Astrocyte of the spinal cord (primary cell): ENCODE measurements around the gene MDC1.
"Not testable (repeated sequence)": the region's sequence is repeated elsewhere in the genome, so short reads cannot be mapped to it uniquely, and the experiment has no call there.

Experiments
- DNase-seq: peaks from one replicate; pipeline ENCODE4 v3.0.0; 2011; ENCODE audit warnings: low read depth, low spot score
- H3K4me3 ChIP-seq: 2 replicates; pipeline ENCODE4 v1.5.1; 2011; ENCODE audit warnings: low read depth, mild to moderate bottlenecking, low read length, moderate library complexity
- in situ Hi-C: cut with HindIII; loops from 2 replicates; pipeline ENCODE4 v1.10.0; 2017; ENCODE audit warnings: low sequenced_read_pairs
- TF ChIP-seq, protein P1 (sequence below): IDR thresholded peaks from 2 replicates; pipeline ENCODE4 v1.5.1; 2012; ENCODE audit warnings: low read depth, mild to moderate bottlenecking, low read length, inconsistent platforms

Gene MDC1, protein sequence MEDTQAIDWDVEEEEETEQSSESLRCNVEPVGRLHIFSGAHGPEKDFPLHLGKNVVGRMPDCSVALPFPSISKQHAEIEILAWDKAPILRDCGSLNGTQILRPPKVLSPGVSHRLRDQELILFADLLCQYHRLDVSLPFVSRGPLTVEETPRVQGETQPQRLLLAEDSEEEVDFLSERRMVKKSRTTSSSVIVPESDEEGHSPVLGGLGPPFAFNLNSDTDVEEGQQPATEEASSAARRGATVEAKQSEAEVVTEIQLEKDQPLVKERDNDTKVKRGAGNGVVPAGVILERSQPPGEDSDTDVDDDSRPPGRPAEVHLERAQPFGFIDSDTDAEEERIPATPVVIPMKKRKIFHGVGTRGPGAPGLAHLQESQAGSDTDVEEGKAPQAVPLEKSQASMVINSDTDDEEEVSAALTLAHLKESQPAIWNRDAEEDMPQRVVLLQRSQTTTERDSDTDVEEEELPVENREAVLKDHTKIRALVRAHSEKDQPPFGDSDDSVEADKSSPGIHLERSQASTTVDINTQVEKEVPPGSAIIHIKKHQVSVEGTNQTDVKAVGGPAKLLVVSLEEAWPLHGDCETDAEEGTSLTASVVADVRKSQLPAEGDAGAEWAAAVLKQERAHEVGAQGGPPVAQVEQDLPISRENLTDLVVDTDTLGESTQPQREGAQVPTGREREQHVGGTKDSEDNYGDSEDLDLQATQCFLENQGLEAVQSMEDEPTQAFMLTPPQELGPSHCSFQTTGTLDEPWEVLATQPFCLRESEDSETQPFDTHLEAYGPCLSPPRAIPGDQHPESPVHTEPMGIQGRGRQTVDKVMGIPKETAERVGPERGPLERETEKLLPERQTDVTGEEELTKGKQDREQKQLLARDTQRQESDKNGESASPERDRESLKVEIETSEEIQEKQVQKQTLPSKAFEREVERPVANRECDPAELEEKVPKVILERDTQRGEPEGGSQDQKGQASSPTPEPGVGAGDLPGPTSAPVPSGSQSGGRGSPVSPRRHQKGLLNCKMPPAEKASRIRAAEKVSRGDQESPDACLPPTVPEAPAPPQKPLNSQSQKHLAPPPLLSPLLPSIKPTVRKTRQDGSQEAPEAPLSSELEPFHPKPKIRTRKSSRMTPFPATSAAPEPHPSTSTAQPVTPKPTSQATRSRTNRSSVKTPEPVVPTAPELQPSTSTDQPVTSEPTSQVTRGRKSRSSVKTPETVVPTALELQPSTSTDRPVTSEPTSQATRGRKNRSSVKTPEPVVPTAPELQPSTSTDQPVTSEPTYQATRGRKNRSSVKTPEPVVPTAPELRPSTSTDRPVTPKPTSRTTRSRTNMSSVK (N-terminal part only)

DNA sequence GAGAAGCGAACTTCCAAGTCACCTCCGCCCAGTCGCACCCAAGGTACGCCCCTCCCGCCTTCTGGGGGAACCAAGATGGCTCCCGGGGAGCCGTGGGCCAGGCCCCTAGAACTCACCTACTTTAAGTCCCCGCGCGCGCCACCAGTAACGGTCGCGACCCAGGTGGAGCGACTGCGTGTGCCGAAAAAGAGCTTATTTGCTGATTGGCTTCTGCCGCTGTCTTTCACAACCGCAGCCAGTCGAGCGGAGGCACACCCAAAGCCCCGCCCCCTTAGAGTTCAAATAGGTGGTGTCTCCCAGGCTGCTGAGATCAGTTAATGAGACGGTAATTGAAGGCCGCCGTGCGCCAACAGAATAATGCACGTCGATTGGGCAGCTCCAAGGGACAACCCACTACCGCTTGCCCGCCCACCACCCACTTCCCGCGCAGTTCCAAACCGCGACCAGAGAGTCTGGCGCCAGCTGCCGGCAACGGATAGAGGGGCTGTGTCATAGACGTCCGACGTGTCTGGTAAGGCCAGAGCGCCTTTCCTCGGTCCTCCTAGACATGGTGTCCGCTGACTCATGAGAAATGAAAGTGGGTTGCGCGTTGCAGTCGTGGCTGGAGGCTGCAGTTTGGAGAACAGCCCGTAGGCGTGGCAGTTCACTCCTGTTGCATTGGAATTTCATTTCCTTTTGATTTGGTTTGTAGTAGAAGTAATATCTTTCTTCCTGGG lies at the start of gene MDC1:
Gene MDC1, minus strand, starts transcription at position 153 of the 716 bp plus-strand sequence. CDS start 2,106 bp downstream, outside the sequence.
- TF ChIP-seq, protein P1, sequence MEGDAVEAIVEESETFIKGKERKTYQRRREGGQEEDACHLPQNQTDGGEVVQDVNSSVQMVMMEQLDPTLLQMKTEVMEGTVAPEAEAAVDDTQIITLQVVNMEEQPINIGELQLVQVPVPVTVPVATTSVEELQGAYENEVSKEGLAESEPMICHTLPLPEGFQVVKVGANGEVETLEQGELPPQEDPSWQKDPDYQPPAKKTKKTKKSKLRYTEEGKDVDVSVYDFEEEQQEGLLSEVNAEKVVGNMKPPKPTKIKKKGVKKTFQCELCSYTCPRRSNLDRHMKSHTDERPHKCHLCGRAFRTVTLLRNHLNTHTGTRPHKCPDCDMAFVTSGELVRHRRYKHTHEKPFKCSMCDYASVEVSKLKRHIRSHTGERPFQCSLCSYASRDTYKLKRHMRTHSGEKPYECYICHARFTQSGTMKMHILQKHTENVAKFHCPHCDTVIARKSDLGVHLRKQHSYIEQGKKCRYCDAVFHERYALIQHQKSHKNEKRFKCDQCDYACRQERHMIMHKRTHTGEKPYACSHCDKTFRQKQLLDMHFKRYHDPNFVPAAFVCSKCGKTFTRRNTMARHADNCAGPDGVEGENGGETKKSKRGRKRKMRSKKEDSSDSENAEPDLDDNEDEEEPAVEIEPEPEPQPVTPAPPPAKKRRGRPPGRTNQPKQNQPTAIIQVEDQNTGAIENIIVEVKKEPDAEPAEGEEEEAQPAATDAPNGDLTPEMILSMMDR: peak; percentile 29
- H3K4me3 ChIP-seq: peak within 1 kb of the TSS; percentile 78
- in situ Hi-C loops: no loop called here
- peak; percentile 100 for DNase-seq

GRCh38 chr6:30766461-30767157 lies 49.5 kb upstream of the MDC1 start:
- TF ChIP-seq, protein P1: no peak
- in situ Hi-C loops: no loop called here
- H3K4me3 ChIP-seq: no peak overlapping the region
- DNase-seq: no peak

DNA sequence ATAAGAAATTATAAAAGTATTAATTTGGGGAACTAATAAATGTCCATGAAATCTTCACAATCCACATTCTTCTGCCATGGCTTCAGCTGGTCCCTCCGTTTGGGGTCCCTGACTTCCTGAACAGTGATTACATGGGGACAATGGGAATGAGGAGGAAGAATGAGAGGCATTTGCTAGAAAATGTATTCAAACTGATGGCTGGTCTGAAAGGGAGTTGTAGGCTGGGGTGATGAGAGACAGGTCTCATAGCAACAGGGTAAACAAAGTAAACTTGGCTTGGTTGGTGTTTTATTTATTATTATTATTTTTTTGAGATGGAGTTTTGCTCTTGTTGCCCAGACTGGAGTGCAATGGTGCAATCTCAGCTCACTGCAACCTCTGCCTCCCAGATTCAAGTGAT lies 48.4 kb upstream of the MDC1 start:
- in situ Hi-C loops, DNase-seq, H3K4me3 ChIP-seq: not testable (repeated sequence)

- DNase-seq, in situ Hi-C loops, H3K4me3 ChIP-seq: not testable (repeated sequence)
These were observed 47.5 kb upstream of the MDC1 start for GRCh38 chr6:30764490-30765043.

DNA sequence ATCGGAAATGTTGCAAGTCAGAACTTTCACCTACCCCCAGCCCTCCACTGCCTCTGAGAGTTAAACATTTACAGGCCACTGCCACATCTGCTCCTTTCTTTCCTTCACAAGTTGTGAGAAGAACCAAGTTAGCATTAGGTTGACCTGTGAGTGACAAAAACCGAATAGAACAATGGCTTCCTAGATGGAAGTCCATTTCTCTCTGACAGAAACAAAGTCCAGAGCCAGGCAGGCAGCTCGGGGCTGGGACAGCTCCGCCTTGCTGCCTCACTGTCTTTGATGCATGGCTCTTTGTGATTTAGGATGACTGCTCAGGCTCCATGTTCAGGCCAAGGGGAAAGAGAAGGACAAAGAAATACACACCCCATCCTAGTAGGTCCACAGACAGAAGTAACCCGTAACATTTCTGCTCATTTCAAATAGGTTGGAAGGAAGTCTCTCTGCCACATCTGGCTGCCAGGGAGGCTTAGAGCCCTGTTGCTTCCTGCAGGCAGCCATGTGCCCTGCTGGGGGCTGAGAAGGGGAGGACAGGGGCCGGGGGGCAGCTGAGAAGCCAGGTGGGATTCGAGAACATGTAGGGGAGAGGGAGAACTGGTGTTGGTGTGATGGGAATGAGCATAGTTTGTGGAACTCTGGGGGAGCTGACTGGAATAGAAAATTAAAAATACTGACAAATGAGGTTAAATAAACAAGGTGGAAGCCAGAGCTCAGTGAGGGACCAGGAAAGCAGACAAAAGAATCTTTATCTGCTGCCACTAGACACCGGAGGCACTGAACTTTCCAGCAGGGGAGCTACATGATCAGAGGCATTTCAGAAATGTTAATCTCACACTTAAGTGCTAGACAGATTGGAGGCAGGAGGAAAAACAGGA lies 46.8 kb upstream of the MDC1 start:
- in situ Hi-C loops: no loop called here
- H3K4me3 ChIP-seq: no peak overlapping the region
- DNase-seq: peak; percentile 84
- TF ChIP-seq, protein P1: no peak

DNA sequence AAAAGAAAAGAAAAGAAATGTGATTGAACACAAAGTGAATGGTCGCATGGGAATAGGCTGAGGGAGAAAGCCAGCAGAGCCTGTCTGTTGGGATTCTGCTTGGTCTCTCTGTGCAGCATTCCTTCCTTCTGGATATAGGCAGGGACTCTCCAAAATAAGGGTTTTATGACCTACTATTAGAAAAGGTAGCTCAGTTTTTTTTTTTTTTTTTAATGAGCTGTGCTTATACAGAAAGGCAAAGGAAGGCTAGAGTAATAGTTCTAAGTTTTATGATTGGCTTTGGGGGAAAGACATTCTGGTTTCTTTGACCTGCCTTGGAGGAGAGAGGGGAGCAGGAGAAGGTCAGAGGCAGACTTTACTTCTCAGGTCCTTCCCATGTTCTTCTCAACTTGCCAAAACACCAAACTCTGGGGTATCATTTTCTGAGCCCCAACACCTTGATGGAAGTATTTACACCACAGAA lies 46.1 kb upstream of the MDC1 start:
- TF ChIP-seq, protein P1: no peak
- no peak for DNase-seq
- in situ Hi-C loops: no loop called here
- no peak overlapping the region for H3K4me3 ChIP-seq
